C4-2B (cell line): ENCODE results near the gene TMEM185B.

Source experiments
- H3K27ac ChIP-seq: fragments of 450-650 bp; 2 replicates; pipeline ENCODE4 v1.5.1; 2017
- ZFX ChIP-seq: fragments of 450-650 bp; IDR thresholded peaks from 2 replicates; pipeline ENCODE4 v1.6.1; 2017
- TF ChIP-seq, protein P1 (sequence below): fragments of 450-650 bp; conservative IDR thresholded peaks from 2 replicates; pipeline ENCODE4 v1.5.1; 2017; ENCODE audit warnings: mild to moderate bottlenecking

TMEM185B gene

DNA sequence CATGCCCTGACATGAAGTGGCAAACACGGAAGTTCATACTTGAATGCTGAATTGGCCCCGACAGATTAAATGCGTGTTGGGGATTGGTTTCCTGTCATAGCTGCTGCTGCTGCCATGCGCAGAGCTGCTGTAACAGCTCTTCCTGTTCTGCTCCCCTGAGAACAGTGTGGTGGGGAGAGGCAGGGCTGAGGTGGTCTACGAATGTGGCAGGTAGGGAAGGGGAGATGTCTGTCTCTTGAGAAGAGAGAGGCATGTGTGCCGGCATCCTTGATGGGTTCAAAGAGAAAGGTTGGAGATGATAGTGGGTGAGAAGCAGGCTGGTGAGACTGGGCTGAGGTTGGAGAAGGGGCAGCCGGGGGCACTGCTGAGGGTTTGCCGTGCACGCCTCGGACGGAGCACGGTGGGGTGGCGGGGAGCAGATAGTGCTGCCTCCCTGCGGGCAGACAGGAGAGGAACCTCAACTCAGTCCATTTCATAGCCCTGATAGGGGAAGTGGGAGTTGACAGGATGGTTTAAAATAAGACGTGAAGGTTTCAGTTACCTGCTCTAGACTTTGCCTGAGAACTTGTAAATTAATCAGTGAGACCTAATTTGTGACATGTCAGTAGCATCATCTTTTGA lies 46.1 kb downstream of the TMEM185B start:
- no peak for TF ChIP-seq ZFX
- TF ChIP-seq, protein P1, sequence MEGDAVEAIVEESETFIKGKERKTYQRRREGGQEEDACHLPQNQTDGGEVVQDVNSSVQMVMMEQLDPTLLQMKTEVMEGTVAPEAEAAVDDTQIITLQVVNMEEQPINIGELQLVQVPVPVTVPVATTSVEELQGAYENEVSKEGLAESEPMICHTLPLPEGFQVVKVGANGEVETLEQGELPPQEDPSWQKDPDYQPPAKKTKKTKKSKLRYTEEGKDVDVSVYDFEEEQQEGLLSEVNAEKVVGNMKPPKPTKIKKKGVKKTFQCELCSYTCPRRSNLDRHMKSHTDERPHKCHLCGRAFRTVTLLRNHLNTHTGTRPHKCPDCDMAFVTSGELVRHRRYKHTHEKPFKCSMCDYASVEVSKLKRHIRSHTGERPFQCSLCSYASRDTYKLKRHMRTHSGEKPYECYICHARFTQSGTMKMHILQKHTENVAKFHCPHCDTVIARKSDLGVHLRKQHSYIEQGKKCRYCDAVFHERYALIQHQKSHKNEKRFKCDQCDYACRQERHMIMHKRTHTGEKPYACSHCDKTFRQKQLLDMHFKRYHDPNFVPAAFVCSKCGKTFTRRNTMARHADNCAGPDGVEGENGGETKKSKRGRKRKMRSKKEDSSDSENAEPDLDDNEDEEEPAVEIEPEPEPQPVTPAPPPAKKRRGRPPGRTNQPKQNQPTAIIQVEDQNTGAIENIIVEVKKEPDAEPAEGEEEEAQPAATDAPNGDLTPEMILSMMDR: no peak
- H3K27ac ChIP-seq: no peak overlapping the region

DNA sequence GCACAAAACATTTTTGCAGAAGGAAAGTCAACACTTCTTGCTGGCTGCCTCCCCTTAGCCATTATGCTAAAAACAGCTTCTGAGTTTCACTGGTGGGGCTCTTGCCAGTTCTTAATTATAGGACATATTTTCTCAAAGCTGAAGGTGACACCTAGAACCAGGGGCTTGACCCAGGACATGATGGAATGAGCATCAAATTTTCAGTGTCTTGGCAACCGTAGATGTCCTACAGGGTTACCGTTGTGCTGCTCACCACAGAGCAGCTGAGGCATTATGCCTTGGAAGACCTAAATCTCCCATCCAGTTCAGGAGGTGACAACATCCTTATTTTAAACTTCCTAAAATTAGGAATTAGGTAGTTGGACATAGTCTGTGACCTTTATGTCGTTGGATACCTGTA lies 46.7 kb downstream of the TMEM185B start:
- H3K27ac ChIP-seq: no peak overlapping the region
- TF ChIP-seq, protein P1: no peak
- TF ChIP-seq ZFX: no peak

DNA sequence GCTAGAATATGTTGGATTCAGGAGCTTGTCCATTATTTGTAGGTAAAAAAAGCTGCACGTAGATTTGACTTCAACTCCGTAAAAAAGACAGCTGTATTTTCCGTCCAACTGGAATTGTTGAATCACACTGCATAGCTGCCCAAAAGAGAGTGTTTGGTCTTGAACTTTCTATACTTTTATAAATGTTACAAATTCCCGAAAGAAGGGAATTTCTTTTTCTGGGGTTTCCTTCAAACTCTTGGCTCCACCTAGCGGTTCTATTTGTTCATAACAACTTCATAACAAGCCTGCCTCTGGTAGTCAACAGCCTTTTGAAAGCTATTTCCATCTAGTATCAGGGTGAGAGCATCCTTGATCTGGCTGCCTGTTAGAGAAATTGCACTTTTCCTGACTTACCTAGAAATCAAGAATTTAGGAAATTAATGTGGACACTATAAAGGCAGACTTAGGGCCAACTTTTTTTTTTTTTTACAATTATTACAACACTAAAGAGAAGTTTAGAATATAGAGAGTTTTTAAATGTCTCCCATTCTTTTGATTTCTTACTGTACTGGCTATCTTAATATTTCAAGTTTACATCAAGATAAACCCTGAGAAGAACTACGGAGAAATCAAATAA lies 48.1 kb downstream of the TMEM185B start:
- TF ChIP-seq ZFX: no peak
- TF ChIP-seq, protein P1: peak; percentile 79
- H3K27ac ChIP-seq: no peak overlapping the region
